Esophagus muscularis mucosa (tissue), 4 donors: ENCODE data around the gene ZNF547. TPM values are rescaled to one million over a fixed set of nuclear protein-coding genes. Genes with fewer than 3 reads are reported as not detected.

ENCODE experiments used
- DNase-seq: peaks from one replicate; pipeline ENCODE4 v3.0.0-alpha.2; 2017; ENCODE audit errors: extremely low spot score
- H3K27ac ChIP-seq, 4 donors: fragments of 200-600 bp; sonication (generic); replicated peaks in 1 of 4; 1 replicate in 3 of 4; 2 replicates in 1 of 4; pipeline ENCODE4 v1.5.1; 2016 to 2019; ENCODE audit warnings: mild to moderate bottlenecking in 1 of 4
- H3K27me3 ChIP-seq, 4 donors: fragments of 200-600 bp; sonication (generic); one replicate each; pipeline versions ENCODE4 v1.5.1 to v1.6.0; 2016 to 2019
- H3K36me3 ChIP-seq, 4 donors: fragments of 200-600 bp; sonication (generic); one replicate each; pipeline ENCODE4 v1.5.1; 2016 to 2019
- H3K4me1 ChIP-seq, 4 donors: fragments of 200-600 bp; sonication (generic); one replicate each; pipeline ENCODE4 v1.5.1; 2016 to 2019
- H3K4me3 ChIP-seq, 4 donors: fragments of 200-600 bp; sonication (generic); 1 replicate in 2 of 4; 2 replicates in 2 of 4; pipeline ENCODE4 v1.5.1; 2016 to 2019; ENCODE audit warnings: mild to moderate bottlenecking in 4 of 4, moderate library complexity in 1 of 4
- H3K9me3 ChIP-seq, 4 donors: fragments of 200-600 bp; sonication (generic); 1 replicate in 3 of 4; 2 replicates in 1 of 4; pipeline ENCODE4 v1.5.1; 2016 to 2019
- EP300 ChIP-seq: sonication (generic); formaldehyde crosslinking; IDR thresholded peaks from one replicate; pipeline ENCODE4 v1.6.1; 2017; ENCODE audit warnings: antibody characterized with exemption
- POLR2A ChIP-seq: fragments of 450-650 bp; IDR thresholded peaks from one replicate; pipeline ENCODE4 v1.6.1; 2017; ENCODE audit warnings: antibody characterized with exemption, moderate library complexity, mild to moderate bottlenecking, low read depth
- POLR2AphosphoS5 ChIP-seq, 2 donors: sonication (generic); formaldehyde crosslinking; IDR thresholded peaks; one replicate each; pipeline ENCODE4 v1.6.1; 2017; ENCODE audit warnings: antibody characterized with exemption in 2 of 2
- WGBS: methylation state at CpG from one replicate; pipeline ENCODE4 v1.1.5; 2018; 5-methylcytosine and 5-hydroxymethylcytosine counted together
- intact Hi-C: fragments of 100-400 bp; cut with DNase I; formaldehyde crosslinking; loops from one replicate; pipeline ENCODE4 v1.15.1; 2023
- total RNA-seq, 4 donors: library from RNA; depleted of rRNA; stranded (reverse); fragments of >200 nt; gene quantifications; one replicate each; pipeline versions ENCODE4 v1.1.0 to v1.2.1, GENCODE V29; 2016
- TF ChIP-seq, protein P1 (sequence below), 3 experiments: fragments of 200-600 bp in 2 of 3; fragments of 450-650 bp in 1 of 3; sonication (generic) in 2 of 3; IDR thresholded peaks; one replicate each; pipeline ENCODE4 v1.5.1; 2017 to 2019; ENCODE audit warnings: antibody characterized with exemption in 3 of 3, mild to moderate bottlenecking in 2 of 3, moderate library complexity in 1 of 3

ZNF547 gene
- total RNA-seq, 4 donors from 2014 or later, result 1.4 to 3.3 (median 2.8) TPM

DNA sequence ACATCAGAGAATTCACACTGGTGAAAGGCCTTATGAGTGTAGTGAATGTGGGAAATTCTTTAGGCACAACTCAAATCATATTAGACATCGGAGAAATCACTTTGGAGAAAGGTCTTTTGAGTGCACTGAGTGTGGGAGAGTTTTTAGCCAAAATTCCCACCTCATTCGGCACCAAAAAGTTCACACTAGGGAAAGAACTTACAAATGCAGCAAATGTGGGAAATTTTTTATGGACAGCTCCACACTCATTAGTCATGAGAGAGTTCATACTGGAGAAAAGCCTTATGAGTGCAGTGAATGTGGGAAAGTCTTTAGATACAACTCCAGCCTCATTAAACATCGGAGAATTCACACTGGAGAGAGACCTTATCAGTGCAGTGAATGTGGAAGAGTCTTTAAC, 57.7 kb downstream of the ZNF547 start:
- TF ChIP-seq EP300 (no peak), POLR2A (no peak), POLR2AphosphoS5 (IDR thresholded peaks at IDR 0.05) (no peak)
- TF ChIP-seq, protein P1, sequence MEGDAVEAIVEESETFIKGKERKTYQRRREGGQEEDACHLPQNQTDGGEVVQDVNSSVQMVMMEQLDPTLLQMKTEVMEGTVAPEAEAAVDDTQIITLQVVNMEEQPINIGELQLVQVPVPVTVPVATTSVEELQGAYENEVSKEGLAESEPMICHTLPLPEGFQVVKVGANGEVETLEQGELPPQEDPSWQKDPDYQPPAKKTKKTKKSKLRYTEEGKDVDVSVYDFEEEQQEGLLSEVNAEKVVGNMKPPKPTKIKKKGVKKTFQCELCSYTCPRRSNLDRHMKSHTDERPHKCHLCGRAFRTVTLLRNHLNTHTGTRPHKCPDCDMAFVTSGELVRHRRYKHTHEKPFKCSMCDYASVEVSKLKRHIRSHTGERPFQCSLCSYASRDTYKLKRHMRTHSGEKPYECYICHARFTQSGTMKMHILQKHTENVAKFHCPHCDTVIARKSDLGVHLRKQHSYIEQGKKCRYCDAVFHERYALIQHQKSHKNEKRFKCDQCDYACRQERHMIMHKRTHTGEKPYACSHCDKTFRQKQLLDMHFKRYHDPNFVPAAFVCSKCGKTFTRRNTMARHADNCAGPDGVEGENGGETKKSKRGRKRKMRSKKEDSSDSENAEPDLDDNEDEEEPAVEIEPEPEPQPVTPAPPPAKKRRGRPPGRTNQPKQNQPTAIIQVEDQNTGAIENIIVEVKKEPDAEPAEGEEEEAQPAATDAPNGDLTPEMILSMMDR (IDR thresholded peaks at IDR 0.05), result no peak
- H3K4me1 ChIP-seq, result no peaks in the 10 kb centered on the region
- H3K36me3 ChIP-seq, result peaks cover 52 to 68% (median 61%) of the 10 kb centered on the region in 4 donors
- H3K27me3 ChIP-seq, result no peaks in the 10 kb centered on the region
- H3K27ac ChIP-seq, result no peak overlapping the region
- H3K4me3 ChIP-seq, result no peak overlapping the region
- intact Hi-C loops, result no loop called here
- H3K9me3 ChIP-seq, result peaks cover 3 to 86% (median 61%) of the 10 kb centered on the region in 4 donors
- no peak for DNase-seq
- WGBS, result 97% methylated on average over 3 of the region's 3 CpGs

Other genes with a start within 250 kb of the ZNF547 start
- gene USP29, start 243.6 kb upstream of the ZNF547 start, total RNA-seq, result not detected
- not detected for gene ZIM3, start 218.3 kb upstream of the ZNF547 start, total RNA-seq
- gene DUXA, start 196.1 kb upstream of the ZNF547 start, total RNA-seq, result not detected
- 10 to 100 TPM; 24.1 to 66.7 (median 42.5) TPM for gene ZNF264, start 172.1 kb upstream of the ZNF547 start, total RNA-seq
- gene AURKC, start 132.5 kb upstream of the ZNF547 start, total RNA-seq, result 1 to 10 TPM in 1 of 4 donors, under 1 TPM in 3; 0.33 to 1.2 (median 0.85) TPM
- gene ZNF805, start 122.9 kb upstream of the ZNF547 start, total RNA-seq, result 10 to 100 TPM; 13.3 to 19.7 (median 17.3) TPM
- gene ZNF460, start 83.1 kb upstream of the ZNF547 start, total RNA-seq, result 10 to 100 TPM; 46.1 to 75.0 (median 50.1) TPM
- gene ZNF543, start 43.1 kb upstream of the ZNF547 start, total RNA-seq, result 1 to 10 TPM; 6.6 to 9.1 (median 8.3) TPM
- gene ZNF304, start 12.3 kb upstream of the ZNF547 start, total RNA-seq, result 10 to 100 TPM in 1 of 4 donors, 1 to 10 TPM in 3; 7.1 to 12.4 (median 8.5) TPM
- 10 to 100 TPM; 12.9 to 29.5 (median 20.2) TPM for gene TRAPPC2B, start within 50 bp of the ZNF547 start, total RNA-seq
- gene ZNF548, start 26.3 kb downstream of the ZNF547 start, total RNA-seq, result 10 to 100 TPM; 20.2 to 26.3 (median 23.6) TPM
- gene ZNF17, start 47.6 kb downstream of the ZNF547 start, total RNA-seq, result 1 to 10 TPM; 6.1 to 9.6 (median 8.8) TPM
- 1 to 10 TPM; 2.5 to 6.4 (median 4.6) TPM for gene ZNF749, start 71.8 kb downstream of the ZNF547 start, total RNA-seq
- gene VN1R1, start 93.6 kb downstream of the ZNF547 start, total RNA-seq, result 1 to 10 TPM in 3 of 4 donors, under 1 TPM in 1; 0.65 to 1.8 (median 1.3) TPM
- 10 to 100 TPM in 1 of 4 donors, 1 to 10 TPM in 3; 7.1 to 11.5 (median 9.0) TPM for gene ZNF772, start 114.0 kb downstream of the ZNF547 start, total RNA-seq
- gene ZNF419, start 124.2 kb downstream of the ZNF547 start, total RNA-seq, result 10 to 100 TPM in 2 of 4 donors, 1 to 10 TPM in 2; 9.3 to 17.8 (median 12.4) TPM
- gene ZNF773, start 136.4 kb downstream of the ZNF547 start, total RNA-seq, result 10 to 100 TPM in 3 of 4 donors, 1 to 10 TPM in 1; 7.1 to 18.9 (median 16.6) TPM
- gene ZNF549, start 163.8 kb downstream of the ZNF547 start, total RNA-seq, result 1 to 10 TPM; 3.7 to 6.7 (median 6.4) TPM
- gene ZNF550, start 196.3 kb downstream of the ZNF547 start, total RNA-seq, result 1 to 10 TPM; 3.7 to 6.7 (median 4.2) TPM
- gene ZNF416, start 215.4 kb downstream of the ZNF547 start, total RNA-seq, result 1 to 10 TPM; 3.3 to 6.0 (median 4.9) TPM
- gene ZIK1, start 220.6 kb downstream of the ZNF547 start, total RNA-seq, result 1 to 10 TPM; 3.7 to 9.8 (median 6.4) TPM
- gene ZNF530, start 236.3 kb downstream of the ZNF547 start, total RNA-seq, result 1 to 10 TPM; 1.2 to 6.9 (median 2.8) TPM